ENCODE results near the gene SMARCA1.

Gene SMARCA1

GRCh38 chrX:129462707-129463106, 60.6 kb downstream of the SMARCA1 start:
- no peak for DNase-seq (ENCODE audit: low read depth in 2 of 3, low spot score in 2 of 3)

- DNase-seq (ENCODE audit: low read depth in 2 of 3, low spot score in 2 of 3): no peak
These were observed 61.4 kb downstream of the SMARCA1 start for GRCh38 chrX:129461801-129462456.

- DNase-seq (ENCODE audit: low read depth in 2 of 3, low spot score in 2 of 3): no peak
These were observed 70.8 kb downstream of the SMARCA1 start for GRCh38 chrX:129452523-129452922.

- no peak for DNase-seq (ENCODE audit: low read depth in 2 of 3, low spot score in 2 of 3)
These were observed 73.2 kb downstream of the SMARCA1 start for GRCh38 chrX:129450123-129450522.

- DNase-seq (ENCODE audit: low read depth in 2 of 3, low spot score in 2 of 3): no peak
These were observed 74.1 kb downstream of the SMARCA1 start for GRCh38 chrX:129449148-129449547.

- DNase-seq (ENCODE audit: low read depth in 2 of 3, low spot score in 2 of 3): no peak
These were observed 77.9 kb downstream of the SMARCA1 start for GRCh38 chrX:129445436-129445835.

GRCh38 chrX:129433945-129434344, 89.3 kb downstream of the SMARCA1 start:
- no peak for DNase-seq (ENCODE audit: low read depth in 2 of 3, low spot score in 2 of 3)

- DNase-seq (ENCODE audit: low read depth in 2 of 3, low spot score in 2 of 3): no peak
These were observed 89.8 kb downstream of the SMARCA1 start for GRCh38 chrX:129433461-129433860.

GRCh38 chrX:129427267-129427666, 96.0 kb downstream of the SMARCA1 start:
- no peak for DNase-seq (ENCODE audit: low read depth in 2 of 3, low spot score in 2 of 3)

- DNase-seq (ENCODE audit: low read depth in 2 of 3, low spot score in 2 of 3): no peak
These were observed 100.1 kb downstream of the SMARCA1 start for GRCh38 chrX:129423191-129423590.

- DNase-seq (ENCODE audit: low read depth in 2 of 3, low spot score in 2 of 3): no peak
These were observed 118.7 kb downstream of the SMARCA1 start for GRCh38 chrX:129404670-129405008.

- DNase-seq (ENCODE audit: low read depth in 2 of 3, low spot score in 2 of 3): no peak
These were observed 119.2 kb downstream of the SMARCA1 start for GRCh38 chrX:129403974-129404669.

Data from activated CD8-positive, alpha-beta memory T cell treated with anti-CD3 and anti-CD28 coated beads for 48 hours (primary cell).